HCEC 1CT (cell line): ENCODE results near the gene HTR3D.
A peak's percentile ranks its signal among the peaks of the same experiment; 100 is the strongest.
"Not testable (repeated sequence)": the region's sequence is repeated elsewhere in the genome, so short reads cannot be mapped to it uniquely, and the experiment has no call there.

ENCODE experiments used
- DNase-seq: peaks from one replicate; pipeline ENCODE4 v3.0.0-alpha.2; 2017

The HTR3D gene

GRCh38 chr3:184031187-184031792, at the start of gene HTR3D:
TSS of gene HTR3D (plus strand) at chr3:184031742. CDS start at chr3:184031742, 0 bp downstream.
- DNase-seq = no peak

- DNase-seq = no peak
These were observed 49.4 kb upstream of the HTR3D start for GRCh38 chr3:183981990-183982644.

- DNase-seq = no peak
These were observed 47.3 kb upstream of the HTR3D start for GRCh38 chr3:183984127-183984740.

GRCh38 chr3:183984749-183985729, 46.5 kb upstream of the HTR3D start:
- DNase-seq = no peak

- DNase-seq = no peak
These were observed 44.4 kb upstream of the HTR3D start for GRCh38 chr3:183987000-183987600.

- DNase-seq = peak; percentile 58
These were observed 43.2 kb upstream of the HTR3D start for GRCh38 chr3:183988216-183988790.

- DNase-seq = no peak
These were observed 40.1 kb upstream of the HTR3D start for GRCh38 chr3:183991403-183991802.

GRCh38 chr3:184001761-184002160, 29.8 kb upstream of the HTR3D start:
- no peak for DNase-seq

- no peak for DNase-seq
These were observed 29.1 kb upstream of the HTR3D start for GRCh38 chr3:184002469-184002868.

- peak; percentile 83 for DNase-seq
These were observed 28.2 kb upstream of the HTR3D start for GRCh38 chr3:184003187-184003967.

- DNase-seq = no peak
These were observed 27.1 kb upstream of the HTR3D start for GRCh38 chr3:184004476-184004875.

GRCh38 chr3:184005941-184006507, 25.5 kb upstream of the HTR3D start:
- peak; percentile 31 for DNase-seq

- DNase-seq = not testable (repeated sequence)
These were observed 24.3 kb upstream of the HTR3D start for GRCh38 chr3:184007143-184007813.

GRCh38 chr3:184008161-184008560, 23.4 kb upstream of the HTR3D start:
- DNase-seq = no peak

GRCh38 chr3:184011230-184011876, 20.2 kb upstream of the HTR3D start:
- DNase-seq = no peak

- DNase-seq = no peak
These were observed 19.3 kb upstream of the HTR3D start for GRCh38 chr3:184011937-184012889.

- no peak for DNase-seq
These were observed 16.0 kb upstream of the HTR3D start for GRCh38 chr3:184015381-184016019.

- DNase-seq = no peak
These were observed 15.4 kb upstream of the HTR3D start for GRCh38 chr3:184016169-184016570.
